Liver (tissue), 9 donors: ENCODE measurements around the gene LRRTM4. TPM values are rescaled to one million over a fixed set of nuclear protein-coding genes. Genes with fewer than 3 reads are reported as not detected.

ENCODE experiments used
- DNase-seq: peaks from one replicate; pipeline ENCODE4 v3.0.0-alpha.2; 2017; ENCODE audit warnings: low spot score
- H3K27ac ChIP-seq, 2 donors: one replicate each; pipeline ENCODE4 v1.7.0; 2013; ENCODE audit warnings: inconsistent platforms in 2 of 2, low read length in 2 of 2, control low read depth in 1 of 2, low read depth in 1 of 2, mild to moderate bottlenecking in 1 of 2
- H3K27me3 ChIP-seq, 4 donors: one replicate each; pipeline versions ENCODE4 v1.6.1 to v1.7.0; 2013; ENCODE audit warnings: low read length in 3 of 4, inconsistent platforms in 1 of 4, mild to moderate bottlenecking in 1 of 4, moderate library complexity in 1 of 4; ENCODE audit not compliant: control insufficient read depth in 4 of 4, insufficient read depth in 4 of 4
- H3K36me3 ChIP-seq, 4 donors: one replicate each; pipeline versions ENCODE4 v1.6.1 to v1.7.0; 2013; ENCODE audit warnings: low read length in 3 of 4, mild to moderate bottlenecking in 3 of 4, low read depth in 1 of 4, moderate library complexity in 1 of 4; ENCODE audit not compliant: control insufficient read depth in 4 of 4, insufficient read depth in 3 of 4
- H3K4me1 ChIP-seq, 4 donors: one replicate each; pipeline versions ENCODE4 v1.6.1 to v1.7.0; 2013; ENCODE audit warnings: low read length in 3 of 4, mild to moderate bottlenecking in 3 of 4, moderate library complexity in 1 of 4; ENCODE audit not compliant: control insufficient read depth in 4 of 4, insufficient read depth in 4 of 4
- H3K4me3 ChIP-seq, 3 donors: one replicate each; pipeline versions ENCODE4 v1.6.1 to v1.7.0; 2013; ENCODE audit warnings: low read length in 3 of 3, control low read depth in 1 of 3, low read depth in 1 of 3, mild to moderate bottlenecking in 1 of 3
- H3K9ac ChIP-seq, 2 donors: one replicate each; pipeline ENCODE4 v1.7.0; 2013; ENCODE audit warnings: low read length in 2 of 2, mild to moderate bottlenecking in 2 of 2, moderate library complexity in 2 of 2, control low read depth in 1 of 2, low read depth in 1 of 2
- H3K9me3 ChIP-seq, 4 donors: one replicate each; pipeline versions ENCODE4 v1.6.1 to v1.7.0; 2013; ENCODE audit warnings: low read length in 3 of 4; ENCODE audit not compliant: control insufficient read depth in 4 of 4
- EGR1 ChIP-seq, 2 donors: IDR thresholded peaks; 2 replicates each; pipeline ENCODE4 v1.6.1; 2016 to 2018; ENCODE audit warnings: antibody characterized with exemption in 2 of 2, low read depth in 2 of 2
- FOXA1 ChIP-seq: IDR thresholded peaks from 2 replicates; pipeline ENCODE4 v1.6.1; 2016; ENCODE audit warnings: antibody characterized with exemption
- FOXA2 ChIP-seq: IDR thresholded peaks from 2 replicates; pipeline ENCODE4 v1.6.1; 2016; ENCODE audit warnings: antibody characterized with exemption
- GABPA ChIP-seq, 2 donors: IDR thresholded peaks in 1 of 2; conservative IDR thresholded peaks in 1 of 2; 2 replicates each; pipeline ENCODE4 v1.6.1; 2016; ENCODE audit warnings: antibody characterized with exemption in 2 of 2, mild to moderate bottlenecking in 1 of 2, moderate library complexity in 1 of 2
- HNF4A ChIP-seq, 2 donors: conservative IDR thresholded peaks; 2 replicates each; pipeline ENCODE4 v1.6.1; 2016; ENCODE audit warnings: antibody characterized with exemption in 2 of 2, mild to moderate bottlenecking in 2 of 2
- HNF4G ChIP-seq: IDR thresholded peaks from 2 replicates; pipeline ENCODE4 v1.6.1; 2016; ENCODE audit warnings: antibody characterized with exemption
- JUND ChIP-seq, 2 donors: IDR thresholded peaks; 2 replicates each; pipeline ENCODE4 v1.6.1; 2016; ENCODE audit warnings: antibody characterized with exemption in 2 of 2
- NR2F2 ChIP-seq: IDR thresholded peaks from 2 replicates; pipeline ENCODE4 v1.6.1; 2016; ENCODE audit warnings: antibody characterized with exemption
- RAD21 ChIP-seq, 2 donors: IDR thresholded peaks; 2 replicates each; pipeline ENCODE4 v1.6.1; 2016; ENCODE audit warnings: antibody characterized with exemption in 2 of 2, mild to moderate bottlenecking in 2 of 2
- RXRA ChIP-seq, 2 donors: IDR thresholded peaks; 2 replicates each; pipeline ENCODE4 v1.6.1; 2017 to 2018; ENCODE audit warnings: antibody characterized with exemption in 2 of 2, mild to moderate bottlenecking in 1 of 2
- SP1 ChIP-seq: IDR thresholded peaks from 2 replicates; pipeline ENCODE4 v1.6.1; 2018; ENCODE audit warnings: antibody characterized with exemption, mild to moderate bottlenecking
- TAF1 ChIP-seq: conservative IDR thresholded peaks from 2 replicates; pipeline ENCODE4 v1.6.1; 2016; ENCODE audit warnings: antibody characterized with exemption, mild to moderate bottlenecking
- WGBS: extraction: QIAGEN DNeasy Blood & Tissue Kit; methylation state at CpG from one replicate; pipeline ENCODE4 v1.1.7; 2013; 5-methylcytosine and 5-hydroxymethylcytosine counted together
- polyA plus RNA-seq, 2 donors: library from polyadenylated mRNA; stranded (reverse) in 1 of 2; unstranded in 1 of 2; fragments of 200-250 nt in 1 of 2; fragments of >200 nt in 1 of 2; fragmentation: Nextera tagmentation in 1 of 2; extraction: Ambion mirVana in 1 of 2; gene quantifications; one replicate each; pipeline versions ENCODE4 v1.2.1 to v1.2.3, GENCODE V29; 2013 to 2015
- total RNA-seq, 2 donors: library from RNA; depleted of rRNA; stranded (reverse); fragments of >200 nt; gene quantifications; one replicate each; pipeline ENCODE4 v1.2.3, GENCODE V29; 2014
- TF ChIP-seq, protein P1 (sequence below): fragments of 150-350 bp; IDR thresholded peaks from 2 replicates; pipeline ENCODE4 v1.5.1; 2017; ENCODE audit warnings: improper control_type of control experiment, low read depth, low read length; ENCODE audit not compliant: missing input control
- TF ChIP-seq, protein P2 (sequence below): IDR thresholded peaks from 2 replicates; pipeline ENCODE4 v1.6.1; 2016; ENCODE audit warnings: antibody characterized with exemption
- TF ChIP-seq, protein P3 (sequence below): IDR thresholded peaks from 2 replicates; pipeline ENCODE4 v1.6.1; 2016; ENCODE audit warnings: antibody characterized with exemption, mild to moderate bottlenecking
- TF ChIP-seq, protein P4 (sequence below): IDR thresholded peaks from 2 replicates; pipeline ENCODE4 v1.6.1; 2016; ENCODE audit warnings: antibody characterized with exemption
- donor health status: healthy.
- donor health status: healthy.
- donor health status: healthy.
- donor health status: healthy.
- donor health status: healthy.

LRRTM4 gene
- total and polyA plus RNA-seq, 4 donors = 0.06 to 0.09 (median 0.08) TPM; not detected in 1

DNA sequence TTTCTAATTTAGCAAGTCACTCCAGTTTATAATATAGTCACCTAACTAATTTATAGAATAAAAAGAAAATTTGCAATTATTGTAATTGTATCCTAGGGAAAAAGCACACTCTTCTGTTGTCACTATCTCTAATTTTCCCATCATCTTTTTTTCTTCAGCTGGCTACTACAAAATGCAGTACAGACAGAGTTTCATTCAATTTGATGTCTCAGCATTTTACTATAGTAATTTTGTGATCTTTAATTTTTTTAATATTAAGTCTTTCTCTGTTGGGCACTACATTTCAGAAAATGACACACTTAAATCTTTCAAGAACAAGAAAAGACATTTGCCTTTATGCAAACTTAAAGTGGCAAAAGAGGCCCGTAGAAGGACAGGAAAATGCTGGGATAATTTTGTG, 118.0 kb downstream of the LRRTM4 start:
- H3K4me1 ChIP-seq = no peaks in the 10 kb centered on the region
- no peak overlapping the region for H3K27ac ChIP-seq
- 81% methylated on average over 1 of the region's 1 CpG for WGBS
- H3K4me3 ChIP-seq = no peak overlapping the region
- no peaks in the 10 kb centered on the region for H3K36me3 ChIP-seq
- no peaks in the 10 kb centered on the region for H3K27me3 ChIP-seq
- no peak for DNase-seq
- no peak for TF ChIP-seq FOXA2
- TF ChIP-seq EGR1 (IDR thresholded peaks at IDR 0.05; ENCODE audit: low read depth in 2 of 2) = no peak
- no peak for TF ChIP-seq RAD21 (IDR thresholded peaks at IDR 0.05)
- TF ChIP-seq, protein P1, sequence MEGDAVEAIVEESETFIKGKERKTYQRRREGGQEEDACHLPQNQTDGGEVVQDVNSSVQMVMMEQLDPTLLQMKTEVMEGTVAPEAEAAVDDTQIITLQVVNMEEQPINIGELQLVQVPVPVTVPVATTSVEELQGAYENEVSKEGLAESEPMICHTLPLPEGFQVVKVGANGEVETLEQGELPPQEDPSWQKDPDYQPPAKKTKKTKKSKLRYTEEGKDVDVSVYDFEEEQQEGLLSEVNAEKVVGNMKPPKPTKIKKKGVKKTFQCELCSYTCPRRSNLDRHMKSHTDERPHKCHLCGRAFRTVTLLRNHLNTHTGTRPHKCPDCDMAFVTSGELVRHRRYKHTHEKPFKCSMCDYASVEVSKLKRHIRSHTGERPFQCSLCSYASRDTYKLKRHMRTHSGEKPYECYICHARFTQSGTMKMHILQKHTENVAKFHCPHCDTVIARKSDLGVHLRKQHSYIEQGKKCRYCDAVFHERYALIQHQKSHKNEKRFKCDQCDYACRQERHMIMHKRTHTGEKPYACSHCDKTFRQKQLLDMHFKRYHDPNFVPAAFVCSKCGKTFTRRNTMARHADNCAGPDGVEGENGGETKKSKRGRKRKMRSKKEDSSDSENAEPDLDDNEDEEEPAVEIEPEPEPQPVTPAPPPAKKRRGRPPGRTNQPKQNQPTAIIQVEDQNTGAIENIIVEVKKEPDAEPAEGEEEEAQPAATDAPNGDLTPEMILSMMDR = no peak
- no peak for TF ChIP-seq FOXA1
- no peak for TF ChIP-seq TAF1
- no peak for TF ChIP-seq RXRA (IDR thresholded peaks at IDR 0.05)
- H3K9me3 ChIP-seq = no peaks in the 10 kb centered on the region
- H3K9ac ChIP-seq = no peak overlapping the region

DNA sequence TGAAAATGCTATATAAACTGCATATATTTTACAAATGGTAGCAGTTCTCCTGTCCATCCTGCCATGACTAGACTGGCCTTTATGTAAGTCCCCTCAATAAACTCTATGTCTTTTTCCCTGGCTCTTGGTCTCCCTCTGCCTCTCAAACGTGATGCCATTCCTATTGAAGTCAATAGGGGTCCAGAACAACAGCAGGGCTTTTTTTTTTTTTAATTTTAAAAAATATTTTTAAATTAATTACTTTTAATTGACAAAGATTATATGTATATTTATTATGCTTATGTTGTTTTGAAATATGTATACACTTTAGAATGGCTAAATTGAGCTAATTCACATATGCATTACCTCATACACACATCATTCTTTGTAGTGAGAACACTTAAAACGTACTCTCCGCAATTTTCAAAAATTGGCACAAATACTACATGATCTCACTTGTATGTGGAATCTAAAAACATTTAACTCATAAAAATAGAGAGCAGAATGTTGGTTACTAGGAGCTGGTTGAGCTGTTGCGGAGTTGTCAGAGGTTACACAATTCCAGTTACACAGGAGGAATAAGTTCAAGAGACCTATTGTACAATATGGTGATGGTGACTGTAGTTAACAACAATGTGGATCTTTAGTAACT, 123.1 kb downstream of the LRRTM4 start:
- no peak for DNase-seq
- no peak overlapping the region for H3K27ac ChIP-seq
- no peaks in the 10 kb centered on the region for H3K4me1 ChIP-seq
- WGBS = 71% methylated on average over 4 of the region's 4 CpGs
- H3K36me3 ChIP-seq = no peaks in the 10 kb centered on the region
- H3K4me3 ChIP-seq = no peak overlapping the region
- peaks cover 0 to 2% (median 0%) of the 10 kb centered on the region in 4 donors for H3K9me3 ChIP-seq
- no peak overlapping the region for H3K9ac ChIP-seq
- TF ChIP-seq NR2F2 = no peak
- no peak for TF ChIP-seq FOXA2
- TF ChIP-seq, protein P2, sequence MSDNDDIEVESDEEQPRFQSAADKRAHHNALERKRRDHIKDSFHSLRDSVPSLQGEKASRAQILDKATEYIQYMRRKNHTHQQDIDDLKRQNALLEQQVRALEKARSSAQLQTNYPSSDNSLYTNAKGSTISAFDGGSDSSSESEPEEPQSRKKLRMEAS = no peak
- no peak for TF ChIP-seq FOXA1
- TF ChIP-seq SP1 = no peak
- TF ChIP-seq RAD21 (IDR thresholded peaks at IDR 0.05) = no peak
- TF ChIP-seq, protein P3, sequence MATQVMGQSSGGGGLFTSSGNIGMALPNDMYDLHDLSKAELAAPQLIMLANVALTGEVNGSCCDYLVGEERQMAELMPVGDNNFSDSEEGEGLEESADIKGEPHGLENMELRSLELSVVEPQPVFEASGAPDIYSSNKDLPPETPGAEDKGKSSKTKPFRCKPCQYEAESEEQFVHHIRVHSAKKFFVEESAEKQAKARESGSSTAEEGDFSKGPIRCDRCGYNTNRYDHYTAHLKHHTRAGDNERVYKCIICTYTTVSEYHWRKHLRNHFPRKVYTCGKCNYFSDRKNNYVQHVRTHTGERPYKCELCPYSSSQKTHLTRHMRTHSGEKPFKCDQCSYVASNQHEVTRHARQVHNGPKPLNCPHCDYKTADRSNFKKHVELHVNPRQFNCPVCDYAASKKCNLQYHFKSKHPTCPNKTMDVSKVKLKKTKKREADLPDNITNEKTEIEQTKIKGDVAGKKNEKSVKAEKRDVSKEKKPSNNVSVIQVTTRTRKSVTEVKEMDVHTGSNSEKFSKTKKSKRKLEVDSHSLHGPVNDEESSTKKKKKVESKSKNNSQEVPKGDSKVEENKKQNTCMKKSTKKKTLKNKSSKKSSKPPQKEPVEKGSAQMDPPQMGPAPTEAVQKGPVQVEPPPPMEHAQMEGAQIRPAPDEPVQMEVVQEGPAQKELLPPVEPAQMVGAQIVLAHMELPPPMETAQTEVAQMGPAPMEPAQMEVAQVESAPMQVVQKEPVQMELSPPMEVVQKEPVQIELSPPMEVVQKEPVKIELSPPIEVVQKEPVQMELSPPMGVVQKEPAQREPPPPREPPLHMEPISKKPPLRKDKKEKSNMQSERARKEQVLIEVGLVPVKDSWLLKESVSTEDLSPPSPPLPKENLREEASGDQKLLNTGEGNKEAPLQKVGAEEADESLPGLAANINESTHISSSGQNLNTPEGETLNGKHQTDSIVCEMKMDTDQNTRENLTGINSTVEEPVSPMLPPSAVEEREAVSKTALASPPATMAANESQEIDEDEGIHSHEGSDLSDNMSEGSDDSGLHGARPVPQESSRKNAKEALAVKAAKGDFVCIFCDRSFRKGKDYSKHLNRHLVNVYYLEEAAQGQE = no peak
- TF ChIP-seq JUND (IDR thresholded peaks at IDR 0.05) = no peak
- no peak for TF ChIP-seq EGR1 (IDR thresholded peaks at IDR 0.05; ENCODE audit: low read depth in 2 of 2)
- TF ChIP-seq, protein P4, sequence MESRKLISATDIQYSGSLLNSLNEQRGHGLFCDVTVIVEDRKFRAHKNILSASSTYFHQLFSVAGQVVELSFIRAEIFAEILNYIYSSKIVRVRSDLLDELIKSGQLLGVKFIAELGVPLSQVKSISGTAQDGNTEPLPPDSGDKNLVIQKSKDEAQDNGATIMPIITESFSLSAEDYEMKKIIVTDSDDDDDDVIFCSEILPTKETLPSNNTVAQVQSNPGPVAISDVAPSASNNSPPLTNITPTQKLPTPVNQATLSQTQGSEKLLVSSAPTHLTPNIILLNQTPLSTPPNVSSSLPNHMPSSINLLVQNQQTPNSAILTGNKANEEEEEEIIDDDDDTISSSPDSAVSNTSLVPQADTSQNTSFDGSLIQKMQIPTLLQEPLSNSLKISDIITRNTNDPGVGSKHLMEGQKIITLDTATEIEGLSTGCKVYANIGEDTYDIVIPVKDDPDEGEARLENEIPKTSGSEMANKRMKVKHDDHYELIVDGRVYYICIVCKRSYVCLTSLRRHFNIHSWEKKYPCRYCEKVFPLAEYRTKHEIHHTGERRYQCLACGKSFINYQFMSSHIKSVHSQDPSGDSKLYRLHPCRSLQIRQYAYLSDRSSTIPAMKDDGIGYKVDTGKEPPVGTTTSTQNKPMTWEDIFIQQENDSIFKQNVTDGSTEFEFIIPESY = no peak
- TF ChIP-seq HNF4G = no peak
- TF ChIP-seq, protein P1 = no peak
- TF ChIP-seq GABPA (IDR thresholded peaks at IDR 0.05 in 1 of 2, conservative IDR thresholded peaks at IDR 0.05 in 1 of 2) = no peak
- TF ChIP-seq HNF4A (conservative IDR thresholded peaks at IDR 0.05) = no peak
- no peaks in the 10 kb centered on the region for H3K27me3 ChIP-seq
